Astrocyte of the cerebellum (primary cell): ENCODE results near the gene ALDH3B2.

Experiments
- DNase-seq: peaks from one replicate; pipeline ENCODE4 v3.0.0-alpha.2; 2011; ENCODE audit warnings: low read depth
- H3K4me3 ChIP-seq: 2 replicates; pipeline ENCODE4 v1.5.1; 2011; ENCODE audit warnings: mild to moderate bottlenecking, low read depth, low read length, moderate library complexity
- CTCF ChIP-seq: IDR thresholded peaks from 2 replicates; pipeline ENCODE4 v1.5.1; 2012; ENCODE audit warnings: low read length, low read depth, moderate library complexity, mild to moderate bottlenecking; ENCODE audit errors: missing control alignments
- in situ Hi-C: cut with HindIII; loops from 2 replicates; pipeline ENCODE4 v1.10.0; 2017; ENCODE audit warnings: low sequenced_read_pairs

Gene ALDH3B2

GRCh38 chr11:67612751-67613150, 61.7 kb downstream of the ALDH3B2 start:
- TF ChIP-seq CTCF: no peak
- in situ Hi-C loops: no loop called here
- no peak for DNase-seq
- no peak overlapping the region for H3K4me3 ChIP-seq
